Lower leg skin (tissue), 4 donors: Measurements from ENCODE around the gene HEPHL1. TPM values are rescaled to one million over a fixed set of nuclear protein-coding genes. Genes with fewer than 3 reads are reported as not detected.

Experiments used
- DNase-seq, 2 donors: peaks; one replicate each; pipeline ENCODE4 v3.0.0-alpha.2; 2019; ENCODE audit warnings: low spot score in 2 of 2
- H3K4me3 ChIP-seq: fragments of 200-600 bp; sonication (generic); 2 replicates; pipeline ENCODE4 v1.5.1; 2017; ENCODE audit warnings: mild to moderate bottlenecking, low read depth; ENCODE audit not compliant: poor library complexity, severe bottlenecking
- POLR2A ChIP-seq, 2 donors: fragments of 450-650 bp; IDR thresholded peaks; one replicate each; pipeline ENCODE4 v1.6.1; 2016 to 2017; ENCODE audit warnings: antibody characterized with exemption in 2 of 2, mild to moderate bottlenecking in 1 of 2, moderate library complexity in 1 of 2
- WGBS, 2 donors: methylation state at CpG; one replicate each; pipeline ENCODE4 v1.1.5; 2018; 5-methylcytosine and 5-hydroxymethylcytosine counted together
- intact Hi-C: fragments of 100-400 bp; cut with DNase I; formaldehyde crosslinking; loops from one replicate; pipeline ENCODE4 v1.15.0; 2023; ENCODE audit warnings: low total_unique reads
- total RNA-seq, 4 donors: library from RNA; depleted of rRNA; stranded (reverse); fragments of >200 nt; gene quantifications; one replicate each; pipeline ENCODE4 v1.1.0, GENCODE V29; 2016
- TF ChIP-seq, protein P1 (sequence below), 3 donors: fragments of 450-650 bp; IDR thresholded peaks; one replicate each; pipeline ENCODE4 v1.5.1; 2016; ENCODE audit warnings: antibody characterized with exemption in 3 of 3, mild to moderate bottlenecking in 3 of 3, moderate library complexity in 2 of 3

Gene HEPHL1
- total RNA-seq, 4 donors from 2014 or later, result 0.04 to 6.6 (median 0.93) TPM

GRCh38 chr11:94089341-94089740 lies 68.2 kb downstream of the HEPHL1 start:
- 88% methylated on average over 6 of the region's 6 CpGs for WGBS, 2 donors
- H3K4me3 ChIP-seq, result no peak overlapping the region
- TF ChIP-seq POLR2A (IDR thresholded peaks at IDR 0.05), result no peak
- TF ChIP-seq, protein P1, sequence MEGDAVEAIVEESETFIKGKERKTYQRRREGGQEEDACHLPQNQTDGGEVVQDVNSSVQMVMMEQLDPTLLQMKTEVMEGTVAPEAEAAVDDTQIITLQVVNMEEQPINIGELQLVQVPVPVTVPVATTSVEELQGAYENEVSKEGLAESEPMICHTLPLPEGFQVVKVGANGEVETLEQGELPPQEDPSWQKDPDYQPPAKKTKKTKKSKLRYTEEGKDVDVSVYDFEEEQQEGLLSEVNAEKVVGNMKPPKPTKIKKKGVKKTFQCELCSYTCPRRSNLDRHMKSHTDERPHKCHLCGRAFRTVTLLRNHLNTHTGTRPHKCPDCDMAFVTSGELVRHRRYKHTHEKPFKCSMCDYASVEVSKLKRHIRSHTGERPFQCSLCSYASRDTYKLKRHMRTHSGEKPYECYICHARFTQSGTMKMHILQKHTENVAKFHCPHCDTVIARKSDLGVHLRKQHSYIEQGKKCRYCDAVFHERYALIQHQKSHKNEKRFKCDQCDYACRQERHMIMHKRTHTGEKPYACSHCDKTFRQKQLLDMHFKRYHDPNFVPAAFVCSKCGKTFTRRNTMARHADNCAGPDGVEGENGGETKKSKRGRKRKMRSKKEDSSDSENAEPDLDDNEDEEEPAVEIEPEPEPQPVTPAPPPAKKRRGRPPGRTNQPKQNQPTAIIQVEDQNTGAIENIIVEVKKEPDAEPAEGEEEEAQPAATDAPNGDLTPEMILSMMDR (IDR thresholded peaks at IDR 0.05), result no peak
- intact Hi-C loops, result no loop called here
- no peak for DNase-seq

DNA sequence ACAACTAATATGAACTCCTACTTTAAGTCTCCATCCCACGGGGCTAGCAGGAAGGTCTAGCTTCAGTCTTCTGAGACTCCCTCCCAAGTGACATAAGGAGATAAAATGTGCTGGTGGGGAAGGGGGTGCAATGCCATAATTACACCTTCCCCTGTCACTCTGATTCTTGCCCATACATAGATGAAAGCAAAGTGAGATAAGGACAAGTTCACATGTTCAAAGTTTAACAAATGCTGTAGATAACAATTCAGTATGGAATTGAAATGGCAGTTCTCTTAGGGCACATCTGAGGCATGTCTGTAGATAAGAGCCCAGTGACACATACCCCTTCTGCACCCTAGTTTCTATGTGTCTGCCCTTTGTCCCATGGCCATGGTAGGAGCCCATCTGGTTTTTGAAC lies 69.2 kb downstream of the HEPHL1 start:
- intact Hi-C loops, result no loop called here

DNA sequence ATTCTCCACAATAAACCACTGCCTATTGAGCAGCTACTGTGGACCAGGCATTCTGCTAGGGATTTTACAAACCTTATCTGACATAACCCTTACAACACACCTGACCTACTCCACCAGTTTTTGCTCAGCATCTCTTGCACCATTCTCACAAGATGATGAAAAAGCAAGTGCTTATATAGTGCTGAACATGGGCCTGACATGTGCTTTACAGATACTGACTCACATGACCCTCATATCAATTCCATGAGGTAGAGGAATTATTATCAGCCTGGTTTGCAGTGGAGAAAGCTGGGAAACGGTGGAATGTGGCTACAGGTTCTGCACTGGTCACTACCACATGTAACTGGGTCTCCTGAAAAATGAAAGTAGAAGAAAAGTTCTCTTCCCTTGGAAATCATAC lies 69.9 kb downstream of the HEPHL1 start:
- no peak for TF ChIP-seq POLR2A (IDR thresholded peaks at IDR 0.05)
- TF ChIP-seq, protein P1 (IDR thresholded peaks at IDR 0.05), result no peak
- no peak overlapping the region for H3K4me3 ChIP-seq
- intact Hi-C loops, result no loop called here
- WGBS, 2 donors, result 52 to 70% methylated on average over 1 of the region's 1 CpG
- DNase-seq, result no peak

More for the DNA sequence above, 69.2 kb downstream of the HEPHL1 start:
- TF ChIP-seq, protein P1 (IDR thresholded peaks at IDR 0.05), result no peak
- TF ChIP-seq POLR2A (IDR thresholded peaks at IDR 0.05), result no peak
- no peak overlapping the region for H3K4me3 ChIP-seq
- 84 to 97% methylated on average over 1 of the region's 1 CpG for WGBS, 2 donors
- DNase-seq, result no peak

DNA sequence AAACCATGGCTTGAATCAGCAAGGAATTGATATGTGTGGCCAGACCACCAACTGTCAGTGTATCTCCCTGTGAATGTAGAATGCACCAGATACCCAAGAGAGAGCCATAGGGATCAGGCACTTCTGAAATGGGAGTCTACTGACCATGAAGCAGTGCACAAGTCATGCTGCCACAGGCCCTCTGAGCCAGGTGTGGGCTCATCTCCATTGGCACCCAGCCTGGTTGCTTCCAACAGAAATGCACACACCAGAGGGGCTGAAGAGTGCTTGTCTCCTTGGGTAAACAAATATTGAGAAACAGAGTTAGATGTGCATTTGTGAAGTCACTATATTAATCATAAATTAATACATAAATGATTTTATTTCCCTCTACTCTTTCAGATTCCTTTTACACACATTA lies 79.1 kb downstream of the HEPHL1 start:
- TF ChIP-seq, protein P1 (IDR thresholded peaks at IDR 0.05), result no peak
- TF ChIP-seq POLR2A (IDR thresholded peaks at IDR 0.05), result no peak
- intact Hi-C loops, result no loop called here
- no peak for DNase-seq
- no peak overlapping the region for H3K4me3 ChIP-seq

DNA sequence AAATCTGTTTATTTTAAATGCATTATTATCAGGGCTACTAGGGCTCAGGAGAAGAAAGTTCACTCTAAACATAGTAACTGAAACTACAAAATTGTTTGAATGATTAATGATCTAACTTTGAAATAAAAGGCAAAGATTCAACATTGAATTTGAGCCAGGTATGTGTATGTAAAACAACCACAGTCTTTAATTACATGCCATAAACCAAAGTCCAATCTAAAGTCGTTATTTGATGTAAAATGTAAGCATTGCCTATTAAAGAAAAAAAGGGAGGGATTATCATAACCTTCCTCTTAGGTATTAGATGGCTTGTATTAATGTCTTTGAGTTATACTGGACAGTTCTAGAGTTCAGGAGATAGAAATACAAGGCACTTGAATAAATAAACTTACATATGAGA lies 82.3 kb downstream of the HEPHL1 start:
- intact Hi-C loops, result no loop called here
- TF ChIP-seq, protein P1 (IDR thresholded peaks at IDR 0.05), result no peak
- no peak for TF ChIP-seq POLR2A (IDR thresholded peaks at IDR 0.05)
- no peak for DNase-seq
- no peak overlapping the region for H3K4me3 ChIP-seq
- 31 to 37% methylated on average over 1 of the region's 1 CpG for WGBS, 2 donors

- intact Hi-C loops, result no loop called here
- no peak overlapping the region for H3K4me3 ChIP-seq
- TF ChIP-seq, protein P1 (IDR thresholded peaks at IDR 0.05), result no peak
- TF ChIP-seq POLR2A (IDR thresholded peaks at IDR 0.05), result no peak
- DNase-seq, result no peak
Observed at GRCh38 chr11:94104734-94105133, 83.6 kb downstream of the HEPHL1 start.
